ENCODE results near the gene NOXA1.
A peak's percentile ranks its signal among the peaks of the same experiment; 100 is the strongest.
"Not testable (repeated sequence)": the region's sequence is repeated elsewhere in the genome, so short reads cannot be mapped to it uniquely, and the experiment has no call there.

Gene NOXA1

DNA sequence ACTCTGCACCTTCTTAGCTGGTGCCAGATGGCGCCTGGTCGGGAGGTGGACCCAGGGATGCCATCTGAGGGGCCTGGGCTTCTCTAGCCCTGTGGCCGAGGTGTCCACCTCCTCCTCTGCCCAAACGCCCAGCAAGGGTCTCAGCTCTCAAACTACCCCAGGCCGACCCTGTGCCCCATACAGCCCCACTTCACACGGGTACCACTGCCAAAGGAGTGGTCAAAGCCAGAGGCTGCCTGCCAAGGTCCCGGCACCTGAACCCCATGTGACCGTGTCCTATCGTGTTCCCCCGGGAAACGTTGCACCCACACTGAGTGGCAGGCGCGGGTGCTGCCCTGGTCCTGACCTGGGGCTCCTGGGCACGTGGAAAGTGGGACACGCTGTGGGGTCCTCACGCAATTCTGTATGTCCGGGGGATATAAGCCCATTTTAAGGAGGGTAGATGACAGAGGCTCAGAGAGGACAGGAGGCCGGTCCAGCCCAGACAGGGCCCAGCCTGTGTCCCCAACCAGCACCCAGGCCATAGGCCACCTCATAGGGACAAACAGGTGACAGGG lies 16.0 kb downstream of the NOXA1 start:
- DNase-seq (ENCODE audit: low spot score): no peak

DNA sequence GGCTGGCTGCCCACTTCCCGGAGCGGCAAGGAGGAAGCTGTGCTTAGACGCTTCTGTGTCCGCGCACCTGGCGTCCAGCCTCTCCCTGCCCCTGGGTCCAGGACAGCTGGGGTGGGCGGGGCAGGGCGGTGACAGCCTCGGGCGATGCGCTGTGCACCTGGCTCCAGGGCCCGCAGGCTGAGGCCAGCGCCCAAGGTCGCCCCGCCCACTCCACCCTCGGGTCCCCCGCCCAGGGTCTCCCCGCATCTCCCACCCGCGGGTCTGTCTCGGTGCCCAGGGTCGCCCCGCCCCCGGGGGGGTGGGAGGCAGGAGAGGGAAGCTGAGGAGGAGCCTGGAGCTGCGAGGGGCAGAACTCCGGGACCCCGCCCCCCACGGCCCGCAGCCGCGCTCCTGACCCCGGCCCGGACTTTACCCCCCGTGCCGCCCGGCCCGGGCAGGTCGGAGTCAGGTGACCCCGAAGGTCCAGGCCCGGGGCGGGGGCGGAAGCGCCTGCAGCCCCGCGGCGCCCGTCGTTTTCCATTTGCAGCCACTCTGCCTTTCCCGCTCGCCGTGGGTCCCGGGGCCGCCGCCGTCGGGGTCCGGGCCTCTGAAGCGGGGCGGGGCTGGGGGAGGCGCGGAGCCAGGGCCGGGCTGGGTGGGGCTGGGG lies 18.2 kb downstream of the NOXA1 start, which contains the start of gene ENTPD8:
ENTPD8 (minus strand) TSS at position 69 of the 646 bp plus-strand sequence. CDS start 3,072 bp downstream, outside the sequence.
- peak; percentile 97 for DNase-seq (ENCODE audit: low spot score)

DNA sequence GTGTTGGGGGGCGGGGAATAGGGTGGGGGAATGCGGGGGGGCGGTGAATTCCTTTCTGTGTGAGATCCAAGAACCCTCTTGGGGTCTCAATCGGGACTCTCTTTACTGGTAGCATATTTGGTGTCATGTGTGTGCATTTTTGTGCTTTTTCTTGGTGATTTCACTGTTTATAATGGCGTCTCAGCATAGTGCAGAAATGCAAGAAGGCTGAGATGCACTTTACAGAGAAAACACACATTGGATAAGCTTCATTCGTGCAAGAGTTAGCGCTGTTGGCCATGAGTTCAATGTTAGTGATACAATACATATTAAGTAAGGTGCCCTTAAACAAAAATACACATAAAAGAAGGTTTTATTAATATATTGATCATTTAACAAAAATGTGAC lies 18.7 kb downstream of the NOXA1 start:
- no peak for DNase-seq (ENCODE audit: low spot score)

DNA sequence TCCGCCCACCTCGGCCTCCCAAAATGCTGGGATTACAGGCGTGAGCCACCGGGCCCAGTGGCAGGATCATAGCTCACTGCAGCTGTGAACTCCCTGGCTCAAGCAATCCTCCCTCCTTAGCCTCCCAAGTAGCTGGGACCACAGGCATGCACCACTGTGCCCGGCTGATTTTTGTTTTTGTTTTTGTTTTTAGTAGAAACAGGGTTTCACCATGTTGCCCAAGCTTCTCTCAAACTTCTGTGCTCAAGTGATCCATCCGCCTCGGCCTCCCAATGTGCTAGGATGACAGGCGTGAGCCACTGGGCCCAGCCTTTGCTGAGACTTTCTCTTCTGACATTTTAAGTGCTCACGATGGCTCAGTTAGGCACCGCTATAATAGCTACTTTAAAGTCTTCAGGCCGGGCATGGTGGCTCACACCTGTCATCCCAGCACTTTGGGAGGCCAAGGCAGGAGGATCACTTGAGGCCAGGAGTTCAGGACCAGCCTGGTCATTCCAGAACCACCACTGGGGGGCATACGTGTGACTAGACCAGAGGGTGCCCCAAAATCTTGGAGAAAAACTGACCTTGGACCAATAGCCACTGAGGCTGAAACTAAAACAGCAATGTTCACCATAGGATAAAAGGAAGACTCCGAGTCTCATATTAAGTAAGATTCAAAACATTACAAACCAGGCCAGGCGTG lies 21.1 kb downstream of the NOXA1 start:
- no peak for DNase-seq (ENCODE audit: low spot score)

DNA sequence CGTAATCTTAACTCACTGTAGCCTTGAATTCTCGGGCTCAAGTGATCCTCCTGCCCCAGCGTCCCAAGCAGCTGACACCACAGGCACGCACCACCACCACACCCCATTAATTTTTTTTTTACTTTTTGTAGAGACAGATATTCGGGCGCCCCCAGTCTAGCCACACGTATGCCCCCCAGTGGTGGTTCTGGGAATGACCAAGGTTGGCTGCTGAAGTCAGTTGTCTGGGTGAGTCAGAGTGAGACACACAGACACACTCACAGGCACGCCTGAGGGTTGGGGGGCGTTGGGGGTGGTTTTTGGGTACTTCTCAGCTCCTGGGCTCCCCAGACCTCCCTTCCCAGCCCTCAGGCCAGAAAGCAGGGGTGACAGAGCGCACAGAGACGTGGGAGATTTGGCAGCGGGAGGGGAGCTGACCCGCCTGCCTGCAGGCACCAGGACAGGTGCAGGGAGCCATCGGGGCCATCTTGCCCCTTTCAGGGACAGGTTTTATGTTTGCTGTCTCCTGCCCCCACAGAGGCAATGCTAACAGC lies 22.1 kb downstream of the NOXA1 start:
- peak; percentile 91 for DNase-seq (ENCODE audit: low spot score)

DNA sequence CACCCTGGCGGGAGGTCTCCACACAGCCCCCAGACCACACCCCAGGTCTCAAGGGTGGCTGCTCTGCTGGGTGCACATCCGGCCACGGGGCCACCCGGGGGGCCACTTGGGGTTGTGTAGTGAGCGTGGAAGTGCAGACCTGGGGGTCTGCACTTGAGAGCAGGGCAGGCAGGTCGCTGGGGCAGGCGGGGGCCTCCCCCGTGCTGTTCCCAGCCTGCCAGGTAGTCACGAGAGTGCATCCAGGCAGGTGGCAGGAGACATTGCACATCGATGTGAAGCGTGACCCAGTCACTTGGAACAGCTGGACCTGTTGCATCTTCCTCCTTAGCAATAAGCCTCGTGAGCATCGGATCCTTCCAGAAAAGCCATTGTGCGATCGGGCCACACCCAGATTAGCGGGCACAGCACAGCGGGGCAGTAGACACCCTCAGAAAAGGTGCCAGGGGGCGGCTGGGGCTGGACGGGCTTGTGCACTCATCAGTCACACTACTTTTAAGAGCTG lies 22.8 kb downstream of the NOXA1 start:
- no peak for DNase-seq (ENCODE audit: low spot score)

DNA sequence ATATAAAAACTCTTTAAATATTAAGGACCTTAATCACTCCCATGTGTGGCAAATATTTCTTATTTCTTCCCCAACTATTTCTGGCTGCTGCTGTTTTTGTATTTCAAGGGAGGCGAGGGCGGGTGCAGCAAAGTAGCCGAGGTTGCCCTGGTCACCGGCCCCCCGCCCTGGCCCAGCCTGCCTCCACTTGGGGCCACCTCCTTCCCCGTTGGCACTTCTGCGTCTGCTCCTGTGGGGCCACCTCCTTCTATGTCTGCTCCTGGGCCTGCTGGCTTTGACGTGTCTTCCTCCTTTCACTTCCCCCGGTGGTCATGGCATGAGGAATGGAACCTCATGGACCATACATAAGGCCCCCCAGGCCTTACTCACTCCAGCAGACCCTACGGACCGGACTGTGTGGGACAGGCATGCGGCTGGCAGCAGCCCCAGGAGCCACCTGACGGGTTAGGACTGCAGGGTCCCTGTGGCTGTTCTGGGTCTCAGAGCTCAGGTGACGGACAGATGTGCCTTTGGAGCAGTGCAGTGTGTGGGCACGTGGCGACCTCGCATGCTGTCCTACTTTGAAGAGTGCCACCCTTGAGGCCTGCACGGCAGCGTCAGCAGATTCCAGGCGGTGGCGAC lies 23.8 kb downstream of the NOXA1 start:
- no peak for DNase-seq (ENCODE audit: low spot score)

DNA sequence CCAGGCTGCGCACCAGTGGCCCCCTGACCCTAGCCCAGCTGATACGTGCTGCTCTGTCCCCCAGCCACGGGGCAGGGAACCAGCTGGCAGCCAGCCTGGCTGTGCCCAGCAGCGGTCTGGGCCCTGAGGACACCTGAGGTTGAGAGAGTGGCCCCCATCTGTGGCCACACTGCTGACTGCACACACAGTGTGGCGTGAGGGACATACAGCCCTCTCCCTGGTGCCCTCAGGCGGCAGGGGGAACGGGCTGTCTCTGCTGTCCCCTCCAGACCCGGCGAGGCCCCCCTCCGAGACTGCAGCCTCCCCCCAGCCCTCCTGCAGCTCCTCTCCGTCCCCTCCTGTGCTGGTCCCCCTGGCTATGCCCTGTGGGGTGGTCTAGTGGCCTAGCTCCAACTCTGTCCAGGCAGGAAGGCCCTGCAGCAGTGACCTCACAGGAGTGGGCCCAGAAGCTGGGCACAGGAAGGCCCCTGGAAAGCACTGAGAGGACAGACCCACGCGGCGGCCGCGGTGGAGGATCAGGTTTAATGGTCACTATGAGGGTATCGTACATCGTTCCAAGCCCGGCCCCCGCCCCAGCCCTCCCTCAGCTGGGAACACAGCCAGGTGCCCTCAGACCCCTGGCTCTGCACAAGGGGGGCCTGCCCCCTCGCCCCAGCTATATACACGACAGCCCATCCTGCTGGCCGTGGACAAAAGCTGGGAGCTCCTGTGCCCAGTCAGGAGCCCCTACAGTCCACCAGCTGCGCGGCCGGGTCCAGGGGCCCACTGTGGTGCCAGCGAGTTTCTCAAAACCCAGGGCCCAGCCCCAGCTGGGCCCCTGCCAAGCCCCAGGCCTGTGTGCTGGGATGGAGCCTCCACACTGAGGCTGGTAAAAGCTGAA lies 24.8 kb downstream of the NOXA1 start:
- no peak for DNase-seq (ENCODE audit: low spot score)

DNA sequence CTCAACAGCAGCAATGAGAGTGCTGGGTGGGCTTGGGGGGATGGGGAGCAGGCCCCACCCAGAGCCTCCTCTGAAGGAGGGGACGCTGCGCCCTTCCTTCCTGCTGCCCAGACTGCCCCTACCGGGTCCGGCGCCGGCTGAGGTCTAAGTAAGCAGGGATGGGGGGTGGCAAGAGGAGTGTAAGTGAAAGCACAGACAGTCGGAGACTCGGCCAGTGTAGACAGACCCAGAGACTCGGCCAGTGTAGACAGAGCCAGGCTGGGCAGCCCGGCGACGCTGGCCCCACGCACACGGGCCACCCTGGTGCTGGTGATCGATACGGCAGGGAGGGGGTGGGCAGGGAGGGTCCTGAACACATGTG lies 25.4 kb downstream of the NOXA1 start:
- no peak for DNase-seq (ENCODE audit: low spot score)

DNA sequence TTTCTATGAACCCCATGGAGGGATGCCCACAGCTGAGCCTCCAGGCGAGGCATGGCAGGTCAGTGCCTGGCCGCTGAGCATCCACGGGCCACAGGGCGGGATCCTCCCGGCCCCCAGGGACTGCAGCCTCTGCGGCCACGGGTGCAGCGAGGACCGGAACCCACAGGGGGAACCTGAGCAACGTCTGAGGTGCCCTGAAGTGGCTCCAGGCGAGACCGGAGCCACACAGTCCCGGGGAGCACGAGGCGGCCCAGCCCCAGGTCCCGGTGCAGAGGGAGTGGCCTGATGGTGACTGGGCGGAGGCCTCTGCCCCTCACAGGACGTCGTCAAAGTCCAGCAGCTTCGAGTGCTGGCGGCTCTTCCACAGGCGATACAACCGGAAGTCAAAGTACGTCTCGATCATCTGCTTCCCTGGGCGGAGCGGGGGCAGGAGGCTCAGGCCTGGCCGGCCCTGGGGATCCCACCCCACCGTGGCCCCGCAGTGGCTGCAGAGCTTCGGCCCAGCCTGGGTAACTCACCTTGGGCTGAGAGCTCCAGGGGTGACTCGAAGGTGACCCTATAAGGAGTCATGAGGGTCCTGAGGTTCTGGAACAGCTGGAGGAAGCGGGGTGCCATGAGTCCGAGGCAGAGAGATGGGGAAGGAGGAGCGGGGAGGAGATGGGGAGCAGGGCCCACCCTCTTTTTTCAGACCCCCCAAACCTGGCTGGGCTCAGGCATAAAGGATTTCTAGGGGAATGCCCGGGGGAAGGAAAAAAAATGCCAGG lies 26.1 kb downstream of the NOXA1 start:
- no peak for DNase-seq (ENCODE audit: low spot score)

DNA sequence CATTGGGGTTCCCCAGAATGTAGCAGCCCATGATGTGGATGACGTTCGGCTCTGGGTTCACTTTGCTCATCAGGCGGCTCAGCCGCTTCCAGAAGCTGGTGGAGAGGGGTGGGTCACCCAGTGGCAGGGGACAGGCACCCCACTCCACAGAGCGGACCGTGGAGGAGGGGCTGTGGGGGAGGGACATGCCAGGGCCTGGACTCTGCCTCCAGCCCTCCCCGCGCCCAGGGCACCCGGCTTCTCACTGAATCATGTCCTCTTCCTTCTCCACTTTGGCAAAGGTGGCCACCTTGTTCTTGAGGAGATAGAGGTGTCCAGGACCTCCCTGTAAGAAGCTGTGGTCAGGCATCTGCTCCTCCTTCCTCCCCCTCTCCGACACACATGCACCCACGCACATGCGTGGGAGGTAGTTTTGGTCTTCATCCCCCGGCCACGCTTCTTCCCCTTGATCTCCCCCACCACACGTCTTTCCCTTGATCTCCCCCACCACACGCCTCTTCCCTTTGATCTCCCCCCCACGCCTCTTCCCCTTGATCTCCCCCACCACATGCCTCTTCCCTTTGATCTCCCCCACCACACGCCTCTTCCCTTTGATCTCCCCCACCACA lies 26.8 kb downstream of the NOXA1 start:
- no peak for DNase-seq (ENCODE audit: low spot score)

DNA sequence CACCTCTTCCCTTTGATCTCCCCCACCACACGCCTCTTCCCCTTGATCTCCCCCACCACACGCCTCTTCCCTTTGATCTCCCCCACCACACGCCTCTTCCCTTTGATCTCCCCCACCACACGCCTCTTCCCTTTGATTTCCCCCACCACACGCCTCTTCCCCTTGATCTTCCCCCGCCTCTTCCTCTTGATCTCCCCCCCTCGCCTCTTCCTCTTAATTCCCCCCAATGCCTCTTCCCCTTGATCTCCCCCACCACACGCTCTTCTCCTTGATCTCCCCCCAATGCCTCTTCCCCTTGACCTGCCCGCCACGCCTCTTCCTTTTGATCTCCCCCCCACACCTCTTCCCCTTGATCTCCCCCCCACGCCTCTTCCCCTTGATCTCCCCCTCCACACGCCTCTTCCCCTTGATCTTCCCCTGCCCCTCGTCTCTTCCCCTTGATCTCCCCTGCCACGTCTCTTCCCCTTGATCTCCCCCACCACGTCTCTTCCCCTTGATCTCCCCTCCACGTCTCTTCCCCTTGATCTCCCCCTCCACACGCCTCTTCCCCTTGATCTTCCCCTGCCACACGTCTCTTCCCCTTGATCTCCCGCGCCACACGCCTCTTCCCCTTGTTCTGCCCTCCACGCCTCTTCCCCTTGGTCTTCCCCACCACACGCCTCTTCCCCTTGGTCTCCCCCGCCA lies 27.5 kb downstream of the NOXA1 start:
- not testable (repeated sequence) for DNase-seq (ENCODE audit: low spot score)

DNA sequence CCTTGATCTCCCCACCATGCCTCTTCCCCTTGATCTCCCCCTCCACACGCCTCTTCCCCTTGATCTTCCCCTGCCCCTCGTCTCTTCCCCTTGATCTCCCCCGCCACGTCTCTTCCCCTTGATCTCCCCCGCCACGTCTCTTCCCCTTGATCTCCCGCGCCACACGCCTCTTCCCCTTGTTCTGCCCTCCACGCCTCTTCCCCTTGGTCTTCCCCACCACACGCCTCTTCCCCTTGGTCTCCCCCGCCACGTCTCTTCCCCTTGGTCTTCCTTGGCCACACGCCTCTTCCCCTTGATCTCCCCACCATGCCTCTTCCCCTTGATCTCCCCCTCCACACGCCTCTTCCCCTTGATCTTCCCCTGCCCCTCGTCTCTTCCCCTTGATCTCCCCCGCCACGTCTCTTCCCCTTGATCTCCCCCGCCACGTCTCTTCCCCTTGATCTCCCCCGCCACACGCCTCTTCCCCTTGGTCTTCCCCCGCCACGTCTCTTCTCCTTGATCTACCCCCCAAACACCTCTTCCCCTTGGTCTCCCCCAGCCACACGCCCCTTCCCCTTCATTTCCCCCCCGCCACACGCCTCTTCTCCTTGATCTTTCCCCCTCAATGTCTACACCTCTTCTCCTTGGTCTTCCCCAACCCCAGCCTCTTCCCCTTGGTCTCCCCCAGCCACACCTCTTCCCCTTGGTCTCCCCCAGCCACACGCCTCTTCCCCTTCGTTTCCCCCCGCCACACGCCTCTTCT lies 28.2 kb downstream of the NOXA1 start:
- DNase-seq (ENCODE audit: low spot score): not testable (repeated sequence)

DNA sequence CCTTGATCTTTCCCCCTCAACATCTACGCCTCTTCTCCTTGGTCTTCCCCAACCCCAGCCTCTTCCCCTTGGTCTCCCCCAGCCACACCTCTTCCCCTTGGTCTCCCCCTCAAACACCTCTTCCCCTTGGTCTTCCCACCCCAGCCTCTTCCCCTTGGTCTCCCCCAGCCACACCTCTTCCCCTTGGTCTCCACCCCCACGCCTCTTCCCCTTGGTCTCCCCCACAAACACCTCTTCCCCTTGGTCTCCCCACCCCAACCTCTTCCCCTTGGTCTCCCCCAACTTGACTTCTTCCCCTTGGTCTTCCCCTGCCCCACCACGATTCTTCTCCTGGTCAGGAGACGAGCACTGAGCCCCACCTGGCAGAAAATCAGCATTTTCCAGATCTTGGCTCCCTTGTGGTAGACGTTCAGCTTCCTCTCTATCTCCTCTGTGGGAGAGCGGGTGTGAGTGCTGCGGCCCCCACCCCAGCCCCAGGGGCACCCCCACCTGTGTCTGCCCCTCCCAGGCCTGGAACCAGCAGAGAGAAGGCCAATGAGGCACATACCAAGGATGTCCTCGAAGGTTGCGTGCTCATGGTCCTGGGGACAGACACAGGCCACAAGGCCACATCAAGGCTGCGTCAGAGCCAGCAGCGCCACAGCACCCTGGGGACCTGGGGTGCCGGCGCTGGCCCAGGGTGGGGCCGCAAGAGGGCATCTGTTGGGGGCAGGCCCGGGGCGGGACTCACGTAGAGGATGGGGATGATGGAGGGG lies 29.0 kb downstream of the NOXA1 start:
- DNase-seq (ENCODE audit: low spot score): no peak

DNA sequence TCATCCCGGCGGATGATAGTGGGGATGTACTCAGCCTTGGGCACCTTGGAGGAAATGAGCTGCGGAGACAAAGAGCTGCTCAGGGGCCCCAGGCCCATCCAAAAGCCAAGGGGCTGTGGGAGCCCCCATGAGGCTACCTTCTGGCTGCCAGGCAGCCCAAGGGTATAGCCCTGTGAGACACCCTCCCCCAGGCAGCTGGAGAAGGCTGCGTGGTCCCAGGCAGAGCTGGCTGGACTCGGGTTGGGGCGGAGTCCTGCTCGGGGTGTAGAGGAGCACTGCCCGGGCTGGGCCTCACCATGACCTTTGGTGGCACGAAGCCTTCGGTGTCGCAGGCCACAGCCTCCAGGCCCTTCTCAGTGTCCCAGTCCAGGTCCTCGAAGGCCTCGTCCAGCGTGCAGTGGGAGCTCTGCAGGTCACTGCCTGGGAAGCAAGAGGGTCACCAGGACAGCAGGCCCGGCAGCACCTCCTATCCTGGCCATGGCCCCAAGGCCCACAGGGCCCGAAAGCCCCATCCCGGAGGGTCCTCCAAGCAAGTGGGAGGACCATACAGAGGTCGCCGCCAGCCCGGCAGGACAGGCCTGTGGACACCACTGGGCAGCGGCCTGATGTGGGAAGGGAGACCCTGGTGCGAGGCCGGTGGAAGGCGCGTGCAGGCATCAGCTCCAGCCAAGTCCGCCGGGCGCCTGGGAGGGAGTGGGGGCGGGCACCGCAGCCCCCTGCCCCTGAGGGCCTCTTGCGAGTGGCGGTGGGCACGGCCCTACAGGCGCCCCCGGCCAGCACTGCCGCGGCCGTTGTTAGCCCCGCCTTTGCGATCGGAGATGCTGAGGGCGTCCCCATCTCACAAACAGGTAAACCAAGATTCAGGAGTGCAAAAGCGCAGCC lies 29.8 kb downstream of the NOXA1 start:
- no peak for DNase-seq (ENCODE audit: low spot score)

DNA sequence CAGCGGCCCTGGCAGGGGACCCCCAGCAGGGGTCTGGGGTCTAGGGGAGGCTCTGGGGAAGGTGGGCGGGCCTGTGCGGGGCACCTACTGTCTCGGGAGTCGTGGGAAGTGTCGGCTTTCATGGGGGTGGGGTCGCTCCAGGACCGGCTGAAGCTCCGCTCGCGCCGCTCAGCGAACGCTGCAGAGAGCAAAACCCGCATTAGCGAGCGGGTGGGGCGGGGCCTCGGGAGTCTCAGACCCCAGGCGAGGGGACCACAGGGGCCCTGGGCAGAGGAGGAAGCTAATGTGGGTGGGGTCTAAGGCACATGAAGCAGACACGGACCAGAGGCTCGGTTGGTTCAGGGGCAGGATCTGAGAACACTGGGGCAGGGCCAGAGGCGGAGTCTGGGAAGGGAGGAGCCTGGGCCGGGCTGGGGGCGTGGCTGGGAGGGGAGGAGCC lies 30.5 kb downstream of the NOXA1 start:
- no peak for DNase-seq (ENCODE audit: low spot score)

DNA sequence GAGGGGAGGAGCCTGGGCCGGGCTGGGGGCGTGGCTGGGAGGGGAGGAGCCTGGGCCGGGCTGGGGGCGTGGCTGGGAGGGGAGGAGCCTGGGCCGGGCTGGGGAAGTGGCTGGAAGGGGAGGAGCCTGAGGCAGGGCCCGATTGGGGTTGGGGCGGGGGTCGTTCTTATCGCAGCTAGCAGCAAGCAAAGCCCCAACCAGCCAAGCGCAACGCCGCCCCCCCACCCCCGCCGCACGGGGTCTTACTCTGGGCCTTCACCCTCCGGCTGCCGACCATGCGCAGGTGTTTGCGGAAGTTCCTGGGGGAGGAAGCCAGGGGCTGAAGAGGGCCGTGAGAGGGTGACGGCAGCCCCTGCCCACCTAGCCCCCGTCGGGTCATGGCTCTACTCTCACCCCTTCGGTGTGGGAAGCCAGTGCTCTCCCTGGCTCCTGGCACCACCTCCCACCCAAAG lies 31.0 kb downstream of the NOXA1 start:
- DNase-seq (ENCODE audit: low spot score): no peak

Measured in HuH-7.5 (cell line).